HG03342 (cell line): Measurements from ENCODE around the gene OXLD1.
"Not testable (repeated sequence)": the region's sequence is repeated elsewhere in the genome, so short reads cannot be mapped to it uniquely, and the experiment has no call there.

Source experiments
- ATAC-seq: cut with Tn5 transposase; IDR thresholded peaks from one replicate; pipeline ENCODE4 v1.9.1; 2021; ENCODE audit warnings: mild to moderate bottlenecking, moderate library complexity; ENCODE audit not compliant: unreplicated experiment

Gene OXLD1

DNA sequence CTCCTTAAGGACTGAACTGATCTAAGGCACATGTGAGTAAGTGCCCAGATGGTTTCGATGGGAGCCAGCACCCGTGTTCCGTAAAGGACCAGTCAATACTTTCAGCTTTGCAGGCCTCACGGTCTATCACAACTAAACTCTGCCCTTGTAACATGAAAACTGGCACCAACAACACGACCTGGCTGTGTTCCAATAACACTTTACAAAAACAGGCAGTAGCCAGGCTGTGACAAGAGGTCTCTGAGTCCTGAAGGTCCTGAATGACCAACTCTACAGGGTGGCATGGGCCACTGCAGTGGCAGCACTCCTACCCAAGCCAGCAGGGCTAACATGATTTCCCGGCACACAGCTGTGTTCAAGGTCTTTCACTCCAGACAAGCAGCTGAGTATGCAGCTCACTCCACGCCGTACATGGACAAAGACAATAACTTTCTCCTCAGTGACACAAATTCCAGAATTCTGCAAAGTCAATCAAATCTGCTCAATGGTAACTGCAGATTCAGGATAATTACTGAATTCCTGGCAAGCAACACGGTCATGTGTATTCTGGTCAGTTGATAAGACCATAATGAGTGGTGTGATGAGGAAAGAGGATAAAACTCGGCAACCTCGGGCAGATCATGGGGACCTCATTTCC is 44.8 kb downstream of the OXLD1 start:
- ATAC-seq, result no peak

DNA sequence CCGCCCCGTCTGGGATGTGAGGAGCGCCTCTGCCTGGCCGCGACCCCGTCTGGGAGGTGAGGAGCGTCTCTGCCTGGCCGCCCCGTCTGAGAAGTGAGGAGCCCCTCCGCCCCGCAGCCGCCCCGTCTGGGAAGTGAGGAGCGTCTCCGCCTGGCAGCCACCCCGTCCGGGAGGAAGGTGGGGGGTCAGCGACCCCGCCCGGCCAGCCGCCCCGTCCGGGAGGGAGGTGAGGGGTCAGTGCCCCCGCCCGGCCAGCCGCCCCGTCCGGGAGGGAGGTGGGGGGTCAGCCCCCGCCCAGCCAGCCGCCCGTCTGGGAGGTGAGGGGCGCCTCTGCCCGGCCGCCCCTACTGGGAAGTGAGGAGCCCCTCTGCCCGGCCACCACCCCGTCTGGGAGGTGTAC is 48.1 kb downstream of the OXLD1 start:
- ATAC-seq, result not testable (repeated sequence)

DNA sequence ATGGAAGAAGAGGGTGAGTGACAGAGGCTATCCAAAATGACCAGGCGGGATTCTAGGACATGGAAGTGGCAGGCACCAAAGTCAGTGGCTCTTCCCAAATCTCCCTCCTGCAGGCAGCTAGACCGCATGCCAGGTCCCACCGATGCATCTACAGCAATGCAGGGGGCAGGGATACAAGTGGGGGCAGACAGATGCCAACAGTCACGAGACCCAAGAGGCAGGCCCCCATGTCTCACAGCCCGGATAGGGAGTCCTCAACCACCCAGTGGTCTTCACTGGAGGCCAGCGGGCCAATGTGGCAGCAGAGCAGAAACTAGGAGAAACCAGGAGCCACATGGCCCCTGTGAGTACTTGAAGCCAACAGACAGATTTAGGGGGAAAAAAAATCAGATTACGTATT is 49.5 kb downstream of the OXLD1 start:
- no peak for ATAC-seq

DNA sequence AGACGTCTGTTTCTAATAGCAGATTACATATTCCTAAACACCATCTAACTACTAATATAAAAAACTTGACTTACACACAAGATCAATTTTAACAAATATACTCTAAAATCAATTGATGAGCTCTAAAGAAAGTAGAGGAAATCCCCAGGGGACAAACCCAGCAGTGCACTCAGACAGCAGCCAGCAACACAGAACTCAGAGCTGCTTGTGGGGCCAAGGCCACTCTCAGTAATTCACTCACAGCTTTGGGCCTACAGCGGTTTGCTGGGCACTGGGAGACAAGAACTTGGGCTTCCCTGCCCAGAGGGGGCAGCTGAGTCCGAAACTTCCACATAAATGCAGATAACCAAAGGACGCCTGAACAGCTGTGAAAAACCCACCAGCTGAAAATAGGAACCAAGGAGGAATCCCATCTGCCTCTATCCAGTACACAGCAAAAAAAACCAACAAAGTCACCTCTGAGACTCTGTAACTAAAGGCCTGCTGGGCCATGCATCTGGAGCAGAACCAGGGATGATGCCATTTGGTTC is 50.9 kb downstream of the OXLD1 start:
- no peak for ATAC-seq
